ENCODE data around the gene LRP1.

LRP1 gene

DNA sequence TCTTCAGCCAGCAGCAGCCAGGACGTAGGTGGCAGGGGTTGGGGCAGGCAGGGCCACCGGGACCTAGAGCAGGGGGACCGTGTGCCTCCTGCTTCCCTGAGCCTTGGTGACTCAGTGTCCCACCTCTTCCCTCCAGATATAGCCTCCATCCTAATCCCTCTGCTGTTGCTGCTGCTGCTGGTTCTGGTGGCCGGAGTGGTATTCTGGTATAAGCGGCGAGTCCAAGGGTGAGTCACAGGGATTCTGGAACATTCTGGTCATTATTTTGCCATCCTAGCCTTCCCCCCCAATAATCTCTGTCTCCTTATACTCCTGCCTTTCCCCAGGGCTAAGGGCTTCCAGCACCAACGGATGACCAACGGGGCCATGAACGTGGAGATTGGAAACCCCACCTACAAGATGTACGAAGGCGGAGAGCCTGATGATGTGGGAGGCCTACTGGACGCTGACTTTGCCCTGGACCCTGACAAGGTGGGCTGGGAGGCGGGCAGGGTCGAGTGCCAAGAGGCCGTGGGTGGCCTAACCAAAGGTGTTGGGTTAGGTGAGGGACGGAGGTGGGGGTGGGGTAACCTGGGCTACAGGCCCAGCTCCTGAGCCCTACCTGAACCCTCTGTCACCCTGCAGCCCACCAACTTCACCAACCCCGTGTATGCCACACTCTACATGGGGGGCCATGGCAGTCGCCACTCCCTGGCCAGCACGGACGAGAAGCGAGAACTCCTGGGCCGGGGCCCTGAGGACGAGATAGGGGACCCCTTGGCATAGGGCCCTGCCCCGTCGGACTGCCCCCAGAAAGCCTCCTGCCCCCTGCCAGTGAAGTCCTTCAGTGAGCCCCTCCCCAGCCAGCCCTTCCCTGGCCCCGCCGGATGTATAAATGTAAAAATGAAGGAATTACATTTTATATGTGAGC is 83.8 kb downstream of the LRP1 start:
- no peak for DNase-seq (ENCODE audit: low spot score)

DNA sequence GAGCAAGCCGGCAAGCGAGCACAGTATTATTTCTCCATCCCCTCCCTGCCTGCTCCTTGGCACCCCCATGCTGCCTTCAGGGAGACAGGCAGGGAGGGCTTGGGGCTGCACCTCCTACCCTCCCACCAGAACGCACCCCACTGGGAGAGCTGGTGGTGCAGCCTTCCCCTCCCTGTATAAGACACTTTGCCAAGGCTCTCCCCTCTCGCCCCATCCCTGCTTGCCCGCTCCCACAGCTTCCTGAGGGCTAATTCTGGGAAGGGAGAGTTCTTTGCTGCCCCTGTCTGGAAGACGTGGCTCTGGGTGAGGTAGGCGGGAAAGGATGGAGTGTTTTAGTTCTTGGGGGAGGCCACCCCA is 84.4 kb downstream of the LRP1 start:
- no peak for DNase-seq (ENCODE audit: low spot score)

DNA sequence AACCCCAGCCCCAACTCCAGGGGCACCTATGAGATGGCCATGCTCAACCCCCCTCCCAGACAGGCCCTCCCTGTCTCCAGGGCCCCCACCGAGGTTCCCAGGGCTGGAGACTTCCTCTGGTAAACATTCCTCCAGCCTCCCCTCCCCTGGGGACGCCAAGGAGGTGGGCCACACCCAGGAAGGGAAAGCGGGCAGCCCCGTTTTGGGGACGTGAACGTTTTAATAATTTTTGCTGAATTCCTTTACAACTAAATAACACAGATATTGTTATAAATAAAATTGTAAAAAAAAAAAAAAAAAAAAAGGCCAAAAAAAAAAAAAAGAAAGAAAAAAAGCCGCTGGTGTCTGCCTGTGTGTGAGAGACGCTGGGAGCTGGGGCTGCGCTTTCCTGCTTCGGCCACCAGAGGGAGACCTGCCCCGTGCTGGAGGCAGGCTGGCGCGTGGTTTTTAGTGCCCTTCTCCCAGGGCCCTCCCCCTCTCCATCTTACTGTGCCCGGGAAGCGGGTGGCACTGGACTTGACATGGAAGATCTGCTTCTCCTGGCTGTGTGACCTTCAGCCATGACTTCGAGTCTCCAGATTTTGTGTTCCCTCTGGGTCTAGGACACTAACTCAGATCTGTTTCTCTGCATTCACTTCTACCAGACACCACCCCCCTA is 84.9 kb downstream of the LRP1 start:
- peak; percentile 91 for DNase-seq (ENCODE audit: low spot score)

DNA sequence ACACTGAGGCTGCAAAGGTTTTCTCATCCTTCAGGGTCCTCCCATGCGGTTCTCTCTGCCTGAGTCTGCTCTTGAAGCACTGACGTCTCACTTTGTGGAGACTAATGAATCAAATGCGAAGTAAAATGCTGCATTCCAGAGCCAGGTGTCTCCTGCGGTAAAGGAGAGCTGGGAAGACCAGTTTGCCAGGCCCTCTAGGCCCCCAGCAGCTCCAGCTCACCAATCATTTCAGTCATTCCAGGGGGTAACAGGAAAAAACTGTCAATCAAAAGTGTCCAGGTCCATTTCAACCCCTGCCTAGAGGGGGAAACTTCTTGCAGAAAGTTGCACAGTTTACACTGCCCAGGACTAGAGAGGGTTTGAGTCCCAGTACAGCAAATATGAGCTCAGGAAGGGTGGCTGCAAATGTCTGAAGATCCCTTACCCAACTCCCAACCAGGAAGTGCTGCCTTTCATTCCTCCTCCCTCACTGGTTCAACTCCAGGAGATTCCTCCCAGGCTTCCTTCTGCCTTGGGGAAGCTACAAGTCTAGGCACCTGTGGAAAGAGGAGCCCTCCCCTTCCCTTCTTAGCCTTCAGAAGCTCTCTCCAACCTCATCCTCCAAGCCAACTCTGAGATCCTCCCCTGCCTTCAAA is 85.6 kb downstream of the LRP1 start:
- no peak for DNase-seq (ENCODE audit: low spot score)

DNA sequence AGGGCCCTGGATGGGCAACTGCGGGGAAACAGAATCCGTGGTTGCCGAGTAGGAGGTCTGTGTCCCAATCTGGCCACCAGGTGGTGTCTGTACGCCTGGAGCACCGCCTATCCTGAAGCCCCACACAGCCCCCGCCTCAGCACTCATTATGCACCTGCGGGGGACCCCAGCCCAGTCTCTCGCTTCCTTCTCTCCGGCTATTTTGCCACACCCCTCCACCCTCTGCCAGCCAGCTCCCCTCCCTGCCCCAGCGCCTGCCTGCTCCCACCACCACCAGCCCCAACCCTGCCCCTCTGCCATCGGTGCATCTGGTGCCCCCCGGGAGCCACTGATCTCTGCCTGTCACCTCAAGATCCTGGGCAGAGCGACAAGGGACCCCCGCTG is 86.1 kb downstream of the LRP1 start:
- no peak for DNase-seq (ENCODE audit: low spot score)

DNA sequence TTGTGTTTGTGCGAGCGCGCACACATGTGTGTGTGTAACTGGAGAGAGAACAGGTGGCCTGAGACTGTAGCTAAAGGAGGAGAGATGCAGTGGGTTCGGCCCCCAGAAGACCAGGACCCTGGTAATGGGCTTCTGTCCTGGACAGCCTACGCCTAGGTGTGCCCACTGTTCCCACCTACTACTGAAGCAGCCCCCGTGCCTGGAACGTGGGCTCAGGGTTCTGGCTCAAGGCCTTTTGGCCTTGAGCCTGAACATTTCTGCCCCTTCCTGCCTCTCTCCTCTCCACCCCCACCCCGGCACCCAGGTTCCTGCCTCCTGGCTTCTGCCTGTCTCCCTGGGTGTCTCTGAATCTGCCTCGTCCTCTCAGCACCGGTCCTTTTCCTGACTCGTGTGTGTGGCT is 86.8 kb downstream of the LRP1 start:
- DNase-seq (ENCODE audit: low spot score) = no peak

DNA sequence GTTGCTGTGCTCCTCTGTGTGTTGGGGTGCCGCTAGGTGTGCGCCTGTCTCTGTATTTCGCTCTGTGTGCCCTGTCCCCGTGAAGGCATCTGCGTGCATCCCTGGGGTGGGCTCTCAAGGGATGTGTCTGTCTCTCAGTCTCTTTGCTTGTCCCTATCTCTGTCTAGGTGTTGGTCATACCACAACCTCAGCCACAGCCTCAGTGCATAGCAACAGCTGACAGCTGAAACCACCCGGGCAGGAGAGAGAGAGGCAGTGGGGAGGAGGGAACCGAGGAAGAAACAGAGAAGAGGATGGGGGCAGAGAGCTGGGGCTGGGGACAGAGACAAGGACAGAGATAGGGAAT is 87.4 kb downstream of the LRP1 start:
- DNase-seq (ENCODE audit: low spot score) = no peak

DNA sequence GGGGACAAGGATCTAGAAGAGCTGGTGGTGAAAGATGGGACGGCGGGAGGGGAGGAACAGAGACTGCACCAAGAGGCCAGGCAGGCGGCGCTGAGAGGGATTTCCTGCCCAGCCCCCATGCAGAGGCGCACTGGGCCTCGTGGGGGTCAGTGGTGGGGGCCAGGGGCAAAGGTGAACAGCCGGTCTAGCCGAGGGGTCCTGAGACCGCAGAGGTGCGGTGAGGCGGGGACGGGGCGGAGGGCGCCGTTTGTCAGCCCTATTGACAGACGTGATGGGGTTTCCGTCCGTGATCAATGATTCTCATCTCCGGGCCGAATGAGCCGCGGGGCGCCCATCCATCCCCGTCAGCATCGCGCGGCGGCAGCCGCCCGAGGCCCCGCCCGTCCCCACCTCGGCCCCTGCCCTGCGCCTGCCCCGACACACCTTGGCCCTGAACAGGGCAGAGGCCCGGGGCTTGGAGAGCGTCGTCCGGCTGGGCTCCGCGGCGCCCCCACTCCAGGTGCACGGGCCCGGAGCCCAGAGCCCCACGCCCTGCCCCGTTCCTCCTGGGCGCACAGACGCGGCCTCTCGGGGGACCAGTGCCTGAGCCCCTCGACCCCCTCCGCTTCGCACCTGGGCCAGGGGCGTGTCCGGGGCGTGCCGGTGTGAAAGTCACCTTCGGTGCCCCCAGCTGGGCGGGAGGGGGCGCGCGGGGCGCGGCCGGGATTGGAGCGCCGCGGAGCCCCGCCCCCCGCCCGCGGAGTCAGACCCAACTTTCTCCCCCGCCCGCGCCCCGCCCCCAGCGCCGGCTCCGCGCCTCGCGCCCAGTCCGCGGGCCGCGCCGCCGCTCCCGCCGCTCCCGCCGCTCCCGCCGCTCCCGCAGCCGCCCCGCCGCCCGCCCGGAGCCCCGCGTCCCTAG is 88.0 kb downstream of the LRP1 start, which contains the start of gene NXPH4:
Gene NXPH4, plus strand, starts transcription at position 781 of the 898 bp plus-strand sequence. CDS start 176 bp downstream, outside the sequence.
- DNase-seq (ENCODE audit: low spot score) = no peak

DNA sequence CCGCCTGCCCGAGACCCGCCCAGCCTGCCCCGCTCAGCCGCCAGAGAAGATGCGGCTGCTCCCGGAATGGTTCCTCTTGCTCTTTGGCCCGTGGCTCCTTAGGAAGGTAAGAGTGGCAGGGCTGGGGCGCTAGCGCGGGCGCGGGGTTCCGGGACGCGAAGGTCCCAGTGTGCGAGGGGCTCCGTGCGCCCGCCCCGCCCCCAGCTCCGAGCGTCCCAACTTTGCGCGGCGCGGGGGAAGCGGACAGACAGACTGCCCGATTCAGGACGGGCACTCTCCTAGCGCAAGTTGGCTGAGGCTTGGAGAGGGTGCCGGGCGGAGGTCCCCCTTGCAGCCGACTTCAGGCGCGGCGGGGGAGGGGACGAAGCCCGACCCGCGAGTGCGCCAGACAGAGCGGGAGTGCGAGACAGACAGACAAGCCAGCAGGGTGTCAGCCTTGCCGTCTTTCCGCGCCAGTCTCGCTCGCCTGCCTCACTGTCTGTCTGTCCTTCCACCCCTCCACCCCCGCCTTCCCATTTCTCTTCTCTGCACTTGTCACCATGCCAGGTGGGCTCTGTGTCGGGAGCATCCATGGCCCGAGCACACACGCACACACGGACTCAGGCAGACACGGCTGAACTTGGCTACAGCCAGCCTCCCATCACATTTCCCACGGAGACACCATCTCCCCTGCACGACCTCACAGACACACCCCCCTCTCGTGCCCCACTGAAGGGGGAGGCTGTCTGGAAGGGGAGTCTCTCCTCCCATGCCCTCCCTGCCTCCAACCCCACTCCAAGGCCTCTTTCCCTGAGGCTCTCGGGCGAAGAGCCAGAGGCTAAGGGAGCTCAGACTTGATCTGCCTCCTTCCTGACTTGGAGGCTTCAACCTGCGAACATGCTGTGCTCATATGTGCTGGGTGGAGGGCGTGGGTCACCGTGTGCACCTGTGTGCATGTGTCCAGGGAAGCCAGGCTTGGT is 88.9 kb downstream of the LRP1 start:
- DNase-seq (ENCODE audit: low spot score) = no peak

DNA sequence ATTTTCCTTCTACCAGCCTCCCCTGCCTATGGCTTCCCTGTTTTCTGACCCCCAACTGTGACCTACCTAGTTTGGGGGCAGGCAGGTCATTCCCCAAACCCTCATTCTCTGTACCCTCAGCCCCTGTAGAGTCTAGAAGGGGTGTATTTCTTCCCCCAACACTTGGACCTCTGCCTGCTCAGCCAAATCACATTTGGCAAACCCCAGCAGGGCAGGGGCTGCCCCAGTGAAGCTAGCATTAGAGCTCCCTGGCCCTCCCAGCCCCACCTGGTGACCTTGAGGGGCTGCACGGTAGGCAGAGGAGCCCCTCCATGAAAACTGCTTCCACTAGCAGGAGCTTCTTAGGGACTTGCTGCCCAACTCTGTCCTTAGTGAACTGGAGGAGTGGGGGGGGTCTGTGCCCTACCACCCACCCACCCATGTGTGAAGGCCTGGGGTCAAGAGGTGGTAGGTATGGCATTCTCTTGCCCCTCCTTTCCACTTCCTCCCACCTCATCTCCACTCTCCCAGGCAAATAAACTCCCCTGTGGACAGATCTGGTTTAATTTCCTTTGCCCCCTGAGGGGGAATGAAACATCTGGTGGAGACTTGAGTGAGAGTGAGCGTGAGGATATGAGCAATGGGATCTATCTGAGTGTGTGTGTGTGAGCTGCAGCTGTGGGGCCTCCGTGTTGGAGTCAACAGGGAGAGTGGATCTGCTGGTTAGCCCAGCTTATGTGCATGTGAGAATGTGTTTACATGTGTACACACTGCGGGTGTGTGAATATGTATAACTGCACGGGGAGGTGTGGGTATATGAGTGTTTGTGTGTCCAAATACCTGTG is 90.0 kb downstream of the LRP1 start:
- DNase-seq (ENCODE audit: low spot score) = no peak

DNA sequence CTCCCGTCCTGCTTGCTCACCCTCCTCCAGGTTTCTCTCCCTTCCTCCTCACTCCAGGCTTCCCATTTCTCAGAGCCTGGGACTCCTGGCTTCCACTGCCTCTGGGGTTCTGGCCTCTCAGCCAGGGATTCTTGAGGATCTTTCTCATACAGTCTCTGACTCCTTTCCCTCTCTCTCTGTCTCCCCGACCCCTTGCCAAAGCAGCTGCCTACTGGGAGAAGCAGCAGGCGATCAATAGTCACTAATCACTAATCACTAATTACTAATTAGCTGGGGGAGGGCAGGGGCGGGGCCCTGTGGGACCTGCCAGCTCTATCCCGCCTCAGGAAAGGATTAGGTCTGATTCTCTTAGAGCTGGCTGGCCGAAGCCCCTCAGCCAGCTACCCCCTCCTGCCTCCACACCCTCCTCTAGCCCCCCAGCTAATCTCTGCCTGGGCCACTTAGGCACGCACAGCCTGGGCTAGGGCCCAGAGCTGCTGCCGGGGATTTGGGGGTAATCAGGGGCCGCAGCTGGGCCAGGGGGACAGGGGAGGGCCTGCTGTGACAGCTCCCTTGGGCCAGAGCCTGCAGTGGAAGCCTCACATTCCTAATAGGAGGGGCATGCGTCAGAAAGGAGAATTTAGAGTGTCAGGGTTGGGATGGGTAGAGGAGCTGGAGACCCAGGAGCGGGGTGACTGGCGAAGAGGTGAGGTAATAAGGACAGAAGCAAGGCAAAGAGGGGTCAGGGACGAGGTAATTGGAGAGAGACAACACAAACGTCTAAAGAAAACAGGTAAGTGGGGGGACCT is 91.1 kb downstream of the LRP1 start:
- no peak for DNase-seq (ENCODE audit: low spot score)

DNA sequence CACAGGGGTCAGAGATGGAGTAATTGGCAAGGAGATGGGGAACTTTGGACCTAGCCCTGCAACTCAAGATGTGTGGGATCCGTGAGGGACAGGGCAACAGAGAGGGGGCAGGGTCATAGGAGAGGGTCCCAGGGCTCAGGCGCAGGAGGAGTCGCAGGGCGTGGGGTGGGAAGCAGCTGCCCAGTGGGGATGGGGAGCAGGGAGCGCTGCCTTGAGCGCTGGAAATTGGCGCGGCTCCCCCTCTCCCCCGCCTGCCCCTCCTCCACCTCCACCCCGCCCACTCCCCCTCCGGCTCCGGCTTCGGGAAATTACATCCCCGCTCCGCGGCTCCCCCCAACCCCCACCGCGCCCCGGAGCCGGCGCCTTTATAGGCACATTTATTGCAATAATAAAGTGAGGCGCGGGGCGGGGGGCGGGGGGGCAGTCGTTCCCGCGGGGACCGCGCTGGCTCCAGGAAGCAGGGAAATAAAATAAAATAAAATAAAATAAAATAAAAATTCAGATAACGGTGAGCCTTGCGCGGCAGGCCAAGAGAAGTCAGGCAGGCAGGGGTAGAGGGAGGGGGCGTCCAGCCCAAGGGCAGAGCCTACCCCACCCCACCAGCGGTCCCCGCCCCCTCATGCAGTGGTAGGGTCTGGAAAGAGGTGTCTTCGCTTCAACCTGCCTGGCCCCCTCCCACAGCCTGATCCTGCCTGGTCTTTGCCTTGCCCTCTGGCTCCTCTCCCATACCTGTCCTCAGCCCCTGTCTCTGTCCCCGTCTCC is 91.9 kb downstream of the LRP1 start:
- DNase-seq (ENCODE audit: low spot score) = no peak

DNA sequence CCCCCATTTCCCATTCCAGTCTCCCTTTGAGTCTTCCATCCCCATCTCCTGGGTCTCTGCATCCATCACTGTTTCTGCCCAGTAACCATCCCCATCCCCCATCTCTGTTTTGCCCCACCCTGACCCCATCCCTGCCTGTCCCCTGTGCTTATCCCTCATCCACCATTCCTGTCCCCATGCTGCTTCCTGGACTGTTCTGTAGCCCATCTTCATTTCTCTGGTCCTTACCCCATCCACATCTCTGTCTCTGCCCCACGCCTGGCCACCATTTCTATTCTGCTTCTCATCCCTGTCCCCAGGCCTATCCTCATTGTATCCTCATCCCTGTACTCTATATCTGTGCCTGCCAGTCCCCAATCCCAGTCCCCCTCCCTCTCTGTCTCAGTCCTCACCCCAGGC is 92.5 kb downstream of the LRP1 start:
- DNase-seq (ENCODE audit: low spot score) = no peak

DNA sequence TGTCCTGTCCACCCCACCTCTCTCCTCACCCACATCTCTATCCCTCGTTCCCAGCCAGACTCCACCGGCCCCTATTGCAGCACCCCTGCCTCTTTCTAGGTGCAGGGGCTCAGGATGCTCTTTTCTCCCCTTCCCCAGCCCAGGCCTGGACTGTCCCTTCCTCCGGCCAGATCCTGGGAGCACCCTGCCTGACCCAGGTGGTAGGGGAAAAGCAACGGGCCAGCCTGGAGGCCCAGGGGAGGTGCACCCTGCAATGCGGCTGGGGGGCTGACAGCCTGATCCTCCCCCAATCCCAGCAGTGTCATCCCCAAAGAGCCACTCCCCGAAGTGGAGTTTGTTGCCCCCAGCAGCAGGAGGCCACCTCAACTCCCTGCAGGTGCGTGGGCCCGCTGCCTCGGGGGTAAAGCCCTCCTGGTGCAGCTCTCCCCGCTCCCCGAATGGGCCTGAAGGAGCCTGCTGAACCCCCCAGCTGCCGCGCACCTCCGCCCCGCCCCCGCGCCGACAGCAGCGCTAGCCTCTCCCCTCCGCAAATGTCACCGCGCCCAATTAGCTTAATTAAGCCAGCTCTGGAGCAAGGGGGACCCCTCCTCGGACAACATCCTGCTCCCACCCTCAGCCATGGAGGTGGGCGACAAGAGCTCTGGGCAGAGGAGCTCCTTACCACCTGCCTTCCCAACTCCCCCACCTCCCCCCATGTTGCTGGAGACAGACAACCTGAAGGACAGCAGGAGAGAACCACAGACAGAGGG is 93.1 kb downstream of the LRP1 start:
- DNase-seq (ENCODE audit: low spot score) = no peak

DNA sequence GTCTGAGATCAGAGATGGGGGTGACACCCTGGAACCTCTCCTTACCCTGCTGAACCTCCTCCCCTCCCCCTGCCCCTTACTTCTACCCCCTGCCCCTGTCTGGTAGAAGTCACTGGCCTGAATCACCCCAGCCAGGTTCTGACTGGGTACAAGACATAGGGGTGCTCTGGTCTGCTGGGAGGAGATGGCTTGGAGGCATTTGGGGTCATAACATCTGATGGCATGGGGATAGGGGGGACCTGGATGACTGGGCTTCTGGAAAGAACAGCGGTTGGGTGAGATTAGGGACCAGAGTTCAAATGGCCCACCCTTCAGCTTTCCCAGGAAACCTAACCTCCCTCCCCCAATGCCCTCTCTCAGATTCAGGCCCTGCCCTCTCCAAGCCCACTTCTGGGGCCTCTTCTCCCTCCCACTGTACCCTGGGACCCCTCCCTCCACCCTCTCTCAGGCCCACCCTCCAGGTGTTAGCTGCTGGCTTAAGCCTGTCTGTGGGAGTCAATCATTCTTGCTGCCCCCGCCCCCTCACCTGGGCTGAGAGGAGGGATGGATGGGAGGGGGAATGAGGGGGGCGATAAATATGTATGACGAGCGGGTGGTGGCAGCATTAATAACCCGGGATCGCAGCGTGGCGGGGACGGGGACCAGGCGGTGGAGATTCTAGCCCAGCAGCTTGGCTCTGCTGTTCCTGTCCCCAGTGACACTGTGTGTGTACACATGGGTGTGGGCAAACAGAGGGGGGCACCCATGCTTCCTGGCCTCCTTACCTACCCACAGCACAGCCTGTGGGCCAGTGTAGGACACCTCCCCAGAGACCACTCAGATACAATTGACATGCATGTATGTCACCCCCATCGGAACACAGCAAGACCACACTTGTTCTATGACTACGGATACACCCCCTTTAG is 94.3 kb downstream of the LRP1 start:
- no peak for DNase-seq (ENCODE audit: low spot score)

Measured in left forelimb (tissue), 1 donor.